ENCODE results near the gene KLHL14. TPM values are rescaled to one million over a fixed set of nuclear protein-coding genes. Genes with fewer than 3 reads are reported as not detected.

Gene KLHL14
- total RNA-seq, 4 donors from 2014 or later = 0.27 to 1.2 (median 0.33) TPM

DNA sequence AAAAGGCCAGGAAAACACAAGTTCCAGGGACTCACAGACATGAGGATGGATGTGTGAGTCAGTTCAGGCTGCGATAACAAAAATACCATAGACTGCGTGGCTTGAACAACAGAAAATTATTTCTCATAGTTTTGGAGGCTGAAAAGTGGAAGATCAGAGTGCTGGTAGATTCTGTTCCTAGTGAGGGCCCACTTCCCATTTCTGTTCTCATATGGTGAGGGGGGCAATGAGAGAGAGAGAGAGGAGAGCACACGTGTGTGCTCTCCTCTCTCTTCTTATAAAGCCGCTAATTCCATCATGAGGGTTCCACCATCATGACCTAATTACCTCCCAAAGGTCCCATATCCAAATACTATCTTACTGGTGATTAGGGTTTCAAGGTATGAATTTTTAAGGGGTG lies 23.0 kb downstream of the KLHL14 start:
- no peak for TF ChIP-seq POLR2AphosphoS5 (IDR thresholded peaks at IDR 0.05)
- no peak for TF ChIP-seq EP300 (IDR thresholded peaks at IDR 0.05)
- TF ChIP-seq, protein P1, sequence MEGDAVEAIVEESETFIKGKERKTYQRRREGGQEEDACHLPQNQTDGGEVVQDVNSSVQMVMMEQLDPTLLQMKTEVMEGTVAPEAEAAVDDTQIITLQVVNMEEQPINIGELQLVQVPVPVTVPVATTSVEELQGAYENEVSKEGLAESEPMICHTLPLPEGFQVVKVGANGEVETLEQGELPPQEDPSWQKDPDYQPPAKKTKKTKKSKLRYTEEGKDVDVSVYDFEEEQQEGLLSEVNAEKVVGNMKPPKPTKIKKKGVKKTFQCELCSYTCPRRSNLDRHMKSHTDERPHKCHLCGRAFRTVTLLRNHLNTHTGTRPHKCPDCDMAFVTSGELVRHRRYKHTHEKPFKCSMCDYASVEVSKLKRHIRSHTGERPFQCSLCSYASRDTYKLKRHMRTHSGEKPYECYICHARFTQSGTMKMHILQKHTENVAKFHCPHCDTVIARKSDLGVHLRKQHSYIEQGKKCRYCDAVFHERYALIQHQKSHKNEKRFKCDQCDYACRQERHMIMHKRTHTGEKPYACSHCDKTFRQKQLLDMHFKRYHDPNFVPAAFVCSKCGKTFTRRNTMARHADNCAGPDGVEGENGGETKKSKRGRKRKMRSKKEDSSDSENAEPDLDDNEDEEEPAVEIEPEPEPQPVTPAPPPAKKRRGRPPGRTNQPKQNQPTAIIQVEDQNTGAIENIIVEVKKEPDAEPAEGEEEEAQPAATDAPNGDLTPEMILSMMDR (IDR thresholded peaks at IDR 0.05) = no peak
- TF ChIP-seq POLR2A (IDR thresholded peaks at IDR 0.05) = no peak
- no peaks in the 10 kb centered on the region for H3K9me3 ChIP-seq
- no peaks in the 10 kb centered on the region for H3K36me3 ChIP-seq
- no peak overlapping the region for H3K4me3 ChIP-seq
- H3K27me3 ChIP-seq = peaks cover 9% of the 10 kb centered on the region
- H3K4me1 ChIP-seq = no peaks in the 10 kb centered on the region
- ATAC-seq = no peak
- no peak overlapping the region for H3K27ac ChIP-seq
- WGBS, 2 donors (ENCODE audit: low coverage in 1 of 2) = 85 to 88% methylated on average over 4 of the region's 4 CpGs

DNA sequence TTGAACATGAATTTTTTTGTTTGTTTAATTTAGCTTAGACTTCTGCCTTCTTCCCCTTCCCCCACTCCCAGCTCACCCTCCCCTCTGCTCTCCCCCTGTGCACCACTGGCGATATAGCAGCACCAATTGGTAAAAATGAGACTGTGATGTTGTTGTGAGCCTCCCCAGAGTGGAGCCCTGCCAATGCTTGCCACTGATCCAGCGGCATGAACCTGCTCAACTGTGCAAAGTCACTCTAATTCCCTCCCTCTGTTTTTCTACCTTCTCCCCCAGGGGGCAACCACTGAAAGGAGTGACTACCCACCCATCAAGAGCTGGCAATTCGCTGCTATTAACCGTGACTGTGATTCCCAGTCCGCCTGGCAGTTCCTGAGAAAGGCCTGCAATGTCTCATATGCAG lies 30.2 kb downstream of the KLHL14 start:
- no peak overlapping the region for H3K27ac ChIP-seq
- 20 to 59% methylated on average over 2 to 4 of the region's 5 CpGs for WGBS, 2 donors (ENCODE audit: low coverage in 1 of 2)
- TF ChIP-seq POLR2AphosphoS5 (IDR thresholded peaks at IDR 0.05) (no peak), EP300 (IDR thresholded peaks at IDR 0.05) (no peak), POLR2A (IDR thresholded peaks at IDR 0.05) (no peak)
- TF ChIP-seq, protein P1 (IDR thresholded peaks at IDR 0.05) = no peak

DNA sequence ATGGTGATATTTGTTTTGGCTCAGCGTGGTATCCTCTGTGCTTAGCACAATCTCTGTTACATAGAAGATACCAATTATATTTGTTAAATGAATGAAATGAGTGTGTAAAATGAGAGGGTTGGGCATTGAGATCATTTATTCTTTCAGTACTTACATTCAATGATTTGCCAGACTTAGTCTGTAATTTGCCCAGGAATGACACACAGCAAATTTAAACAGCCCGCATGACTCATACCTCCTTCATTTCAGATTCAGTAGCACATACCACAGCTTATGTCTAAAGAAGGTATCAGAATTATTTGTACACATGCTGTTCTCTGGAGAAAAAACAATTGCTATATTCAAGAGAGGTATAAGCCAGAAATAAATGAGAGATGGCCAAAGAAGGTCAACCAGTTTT lies 37.0 kb downstream of the KLHL14 start:
- peaks cover 0 to 5% (median 0%) of the 10 kb centered on the region in 3 donors for H3K9me3 ChIP-seq
- H3K4me1 ChIP-seq = no peaks in the 10 kb centered on the region
- WGBS, 2 donors (ENCODE audit: low coverage in 1 of 2) = 74 to 85% methylated on average over 2 of the region's 2 CpGs
- H3K4me3 ChIP-seq = no peak overlapping the region
- no peak for ATAC-seq
- H3K27ac ChIP-seq = no peak overlapping the region
- no peaks in the 10 kb centered on the region for H3K36me3 ChIP-seq
- TF ChIP-seq, protein P1 (IDR thresholded peaks at IDR 0.05) = no peak
- TF ChIP-seq POLR2A (IDR thresholded peaks at IDR 0.05) (no peak), EP300 (IDR thresholded peaks at IDR 0.05) (no peak), POLR2AphosphoS5 (IDR thresholded peaks at IDR 0.05) (no peak)
- no peaks in the 10 kb centered on the region for H3K27me3 ChIP-seq

More for the DNA sequence above, 30.2 kb downstream of the KLHL14 start:
- Histone ChIP-seq H3K27me3 (no peaks in the 10 kb centered on the region), H3K4me1 (no peaks in the 10 kb centered on the region), H3K9me3 (no peaks in the 10 kb centered on the region), H3K4me3 (no peak overlapping the region), H3K36me3 (no peaks in the 10 kb centered on the region)
- no peak for ATAC-seq

DNA sequence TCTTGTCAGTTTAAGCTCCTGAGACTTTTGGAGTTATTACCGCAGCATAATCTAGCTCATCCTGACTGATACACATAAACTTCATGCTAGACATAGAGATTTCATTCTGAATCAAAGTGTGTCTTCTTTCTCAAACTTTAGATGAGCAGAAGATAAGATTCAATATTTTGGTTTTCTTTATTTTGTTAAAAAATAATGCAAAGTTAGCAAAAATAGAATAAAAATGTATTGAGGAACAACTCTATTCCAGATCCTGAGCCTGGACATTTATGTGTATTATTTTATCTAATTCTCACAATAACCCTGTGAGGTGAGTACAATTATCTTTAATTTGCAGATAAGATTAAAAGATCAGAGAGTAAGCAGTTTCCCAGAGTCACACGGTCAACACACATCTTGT lies 38.4 kb downstream of the KLHL14 start:
- H3K9me3 ChIP-seq = peaks cover 0 to 5% (median 0%) of the 10 kb centered on the region in 3 donors
- H3K36me3 ChIP-seq = no peaks in the 10 kb centered on the region
- no peak for ATAC-seq
- H3K27me3 ChIP-seq = no peaks in the 10 kb centered on the region
- WGBS, 2 donors (ENCODE audit: low coverage in 1 of 2) = 82 to 84% methylated on average over 2 of the region's 2 CpGs
- no peak overlapping the region for H3K27ac ChIP-seq
- TF ChIP-seq POLR2A (IDR thresholded peaks at IDR 0.05) (no peak), POLR2AphosphoS5 (IDR thresholded peaks at IDR 0.05) (no peak), EP300 (IDR thresholded peaks at IDR 0.05) (no peak)
- TF ChIP-seq, protein P1 (IDR thresholded peaks at IDR 0.05) = no peak
- no peak overlapping the region for H3K4me3 ChIP-seq
- H3K4me1 ChIP-seq = no peaks in the 10 kb centered on the region

DNA sequence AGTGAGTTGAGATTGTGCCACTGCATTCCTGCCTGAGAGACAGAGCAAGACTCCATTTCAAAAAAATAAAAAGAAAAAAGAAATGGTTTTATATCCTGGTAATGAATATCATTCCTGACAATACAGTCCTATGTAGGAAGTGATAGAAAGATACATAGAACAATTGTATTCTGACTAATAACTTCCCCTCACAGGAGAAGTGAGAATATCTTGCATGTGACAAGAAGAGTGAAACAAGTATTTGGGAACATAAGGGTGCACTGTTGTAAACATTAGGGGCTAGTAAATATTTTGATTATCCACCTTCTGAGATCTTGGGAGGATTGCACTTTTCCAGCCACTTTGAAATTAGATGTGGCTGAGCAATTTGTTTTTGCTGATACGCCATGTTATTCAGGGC lies 40.7 kb downstream of the KLHL14 start:
- H3K9me3 ChIP-seq = peaks cover 0 to 5% (median 0%) of the 10 kb centered on the region in 3 donors
- no peak overlapping the region for H3K27ac ChIP-seq
- H3K27me3 ChIP-seq = no peaks in the 10 kb centered on the region
- no peak overlapping the region for H3K4me3 ChIP-seq
- TF ChIP-seq, protein P1 (IDR thresholded peaks at IDR 0.05) = no peak
- no peak for TF ChIP-seq POLR2A (IDR thresholded peaks at IDR 0.05)
- ATAC-seq = no peak
- no peaks in the 10 kb centered on the region for H3K4me1 ChIP-seq
- H3K36me3 ChIP-seq = no peaks in the 10 kb centered on the region
- 83 to 100% methylated on average over 1 of the region's 1 CpG for WGBS, 2 donors (ENCODE audit: low coverage in 1 of 2)
